ENCODE data around the gene TPCN2.

TPCN2 gene

GRCh38 chr11:69037074-69037473, 11.7 kb upstream of the TPCN2 start:
- TF ChIP-seq CTCF (IDR thresholded peaks at IDR 0.05; ENCODE audit: extremely low read depth, insufficient read depth, missing control alignments), result no peak

GRCh38 chr11:69037544-69037943, 11.2 kb upstream of the TPCN2 start:
- no peak for TF ChIP-seq CTCF (IDR thresholded peaks at IDR 0.05; ENCODE audit: extremely low read depth, insufficient read depth, missing control alignments)
- DNase-seq (ENCODE audit: low spot score), result no peak
- in situ Hi-C loops (cut with MboI; ENCODE audit: low pct_unique_long_range_greater_than_20kb, low sequenced_read_pairs, unreplicated experiment), result no loop called here

More at GRCh38 chr11:69037074-69037473, 11.7 kb upstream of the TPCN2 start:
- DNase-seq (ENCODE audit: low spot score), result no peak
- in situ Hi-C loops (cut with MboI; ENCODE audit: low pct_unique_long_range_greater_than_20kb, low sequenced_read_pairs, unreplicated experiment), result no loop called here

DNA sequence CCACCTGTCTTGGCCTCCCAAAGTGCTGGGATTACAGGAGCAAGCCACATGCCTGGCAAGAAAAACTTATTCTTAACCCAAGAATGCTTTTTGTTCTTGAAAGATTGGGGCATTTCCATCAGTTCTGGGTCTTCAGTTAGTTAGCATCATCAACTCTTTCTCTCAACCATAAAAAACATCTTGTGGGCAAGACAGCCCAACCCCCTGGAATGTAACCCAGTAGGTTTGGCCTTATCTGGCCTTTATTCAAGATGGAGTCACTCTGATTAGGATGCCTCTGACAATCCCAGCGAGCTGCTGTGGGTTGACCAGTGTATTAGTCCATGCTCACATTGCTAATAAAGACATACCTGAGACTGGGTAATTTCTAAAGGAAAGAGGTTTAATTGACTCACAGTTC, 9.2 kb upstream of the TPCN2 start:
- in situ Hi-C loops (cut with MboI; ENCODE audit: low pct_unique_long_range_greater_than_20kb, low sequenced_read_pairs, unreplicated experiment), result no loop called here
- DNase-seq (ENCODE audit: low spot score), result no peak
- no peak for TF ChIP-seq CTCF (IDR thresholded peaks at IDR 0.05; ENCODE audit: extremely low read depth, insufficient read depth, missing control alignments)

DNA sequence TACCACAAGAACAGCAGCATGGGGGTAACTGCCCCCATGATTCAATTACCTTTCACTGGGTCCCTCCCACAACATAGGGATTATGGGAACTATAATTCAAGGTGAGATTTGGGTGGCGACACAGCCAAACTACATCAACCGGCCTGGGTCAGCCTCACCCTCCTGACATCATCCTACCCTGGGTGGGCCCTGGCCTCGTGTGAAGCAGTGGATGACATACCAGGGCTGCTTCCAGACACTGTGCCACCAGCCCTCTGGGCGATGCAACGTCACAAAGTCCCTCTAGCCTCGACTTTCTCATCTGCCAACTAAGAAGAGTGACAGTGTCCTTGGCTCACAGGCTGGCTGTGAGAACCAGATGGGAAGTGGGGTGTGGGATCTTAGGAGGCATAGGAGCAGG, 8.7 kb upstream of the TPCN2 start:
- in situ Hi-C loops (cut with MboI; ENCODE audit: low pct_unique_long_range_greater_than_20kb, low sequenced_read_pairs, unreplicated experiment), result no loop called here
- no peak for TF ChIP-seq CTCF (IDR thresholded peaks at IDR 0.05; ENCODE audit: extremely low read depth, insufficient read depth, missing control alignments)
- DNase-seq (ENCODE audit: low spot score), result no peak

- in situ Hi-C loops (cut with MboI; ENCODE audit: low pct_unique_long_range_greater_than_20kb, low sequenced_read_pairs, unreplicated experiment), result no loop called here
- TF ChIP-seq CTCF (IDR thresholded peaks at IDR 0.05; ENCODE audit: extremely low read depth, insufficient read depth, missing control alignments), result no peak
- no peak for DNase-seq (ENCODE audit: low spot score)
These were observed 8.0 kb upstream of the TPCN2 start for GRCh38 chr11:69040581-69041260.

GRCh38 chr11:69041516-69041915, 7.2 kb upstream of the TPCN2 start:
- no peak for DNase-seq (ENCODE audit: low spot score)
- in situ Hi-C loops (cut with MboI; ENCODE audit: low pct_unique_long_range_greater_than_20kb, low sequenced_read_pairs, unreplicated experiment), result no loop called here
- TF ChIP-seq CTCF (IDR thresholded peaks at IDR 0.05; ENCODE audit: extremely low read depth, insufficient read depth, missing control alignments), result no peak

All from GM13977 (cell line).